GM21515 (cell line): ENCODE data around the gene AUNIP.

Experiments
- ATAC-seq: cut with Tn5 transposase; IDR thresholded peaks from one replicate; pipeline ENCODE4 v1.9.1; 2021; ENCODE audit not compliant: unreplicated experiment

Gene AUNIP

DNA sequence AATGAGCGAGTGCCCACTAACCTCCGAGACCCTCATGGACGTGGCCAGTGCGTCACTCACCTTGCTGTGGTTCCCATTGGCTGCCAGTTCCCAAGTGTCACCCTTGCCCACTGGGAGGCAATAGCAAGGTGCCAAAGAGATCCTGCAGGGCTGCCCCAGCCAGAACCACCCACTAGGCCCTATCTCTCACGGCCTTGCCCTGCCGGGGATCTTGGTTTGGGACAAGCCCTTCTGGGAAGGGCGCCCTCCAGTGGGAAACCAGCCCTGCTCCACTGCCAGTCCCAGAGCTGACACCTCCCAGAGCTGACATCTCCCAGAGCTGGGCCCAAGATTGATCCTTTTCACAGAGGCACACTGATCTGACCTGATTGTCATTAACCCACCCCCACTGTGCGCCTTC, 61.3 kb downstream of the AUNIP start:
- no peak for ATAC-seq

DNA sequence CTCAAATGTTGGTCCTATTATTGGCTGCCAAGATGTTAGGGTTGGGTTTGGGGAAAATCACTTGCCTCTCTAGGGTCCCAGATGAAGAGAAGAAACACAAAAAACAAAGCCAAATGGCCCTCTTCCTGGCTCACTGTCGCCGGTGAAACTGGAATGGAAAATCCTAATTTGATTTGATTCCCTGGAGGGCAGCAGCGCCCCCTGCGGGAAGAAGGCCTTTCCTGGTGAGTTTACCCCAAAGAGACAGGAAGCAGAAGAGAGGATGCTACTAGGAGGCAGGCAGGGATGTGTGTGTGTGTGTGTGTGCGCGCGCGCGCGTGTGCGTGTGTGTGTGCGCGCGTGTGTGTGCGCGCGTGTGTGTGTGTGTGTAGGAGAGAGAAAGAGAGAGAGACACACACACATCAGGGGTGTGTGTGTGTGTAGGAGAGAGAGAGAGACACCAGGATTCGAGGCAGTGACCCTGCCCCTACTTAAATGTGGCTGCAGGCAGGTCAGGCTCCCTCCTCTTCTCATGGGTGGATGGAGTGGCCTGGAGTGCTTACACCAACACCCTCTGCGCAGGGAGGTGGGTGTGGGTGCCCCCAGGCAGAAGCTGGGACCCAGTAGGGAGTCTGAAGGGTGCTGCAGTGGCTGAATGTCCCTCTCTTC, 62.3 kb downstream of the AUNIP start:
- ATAC-seq = no peak

DNA sequence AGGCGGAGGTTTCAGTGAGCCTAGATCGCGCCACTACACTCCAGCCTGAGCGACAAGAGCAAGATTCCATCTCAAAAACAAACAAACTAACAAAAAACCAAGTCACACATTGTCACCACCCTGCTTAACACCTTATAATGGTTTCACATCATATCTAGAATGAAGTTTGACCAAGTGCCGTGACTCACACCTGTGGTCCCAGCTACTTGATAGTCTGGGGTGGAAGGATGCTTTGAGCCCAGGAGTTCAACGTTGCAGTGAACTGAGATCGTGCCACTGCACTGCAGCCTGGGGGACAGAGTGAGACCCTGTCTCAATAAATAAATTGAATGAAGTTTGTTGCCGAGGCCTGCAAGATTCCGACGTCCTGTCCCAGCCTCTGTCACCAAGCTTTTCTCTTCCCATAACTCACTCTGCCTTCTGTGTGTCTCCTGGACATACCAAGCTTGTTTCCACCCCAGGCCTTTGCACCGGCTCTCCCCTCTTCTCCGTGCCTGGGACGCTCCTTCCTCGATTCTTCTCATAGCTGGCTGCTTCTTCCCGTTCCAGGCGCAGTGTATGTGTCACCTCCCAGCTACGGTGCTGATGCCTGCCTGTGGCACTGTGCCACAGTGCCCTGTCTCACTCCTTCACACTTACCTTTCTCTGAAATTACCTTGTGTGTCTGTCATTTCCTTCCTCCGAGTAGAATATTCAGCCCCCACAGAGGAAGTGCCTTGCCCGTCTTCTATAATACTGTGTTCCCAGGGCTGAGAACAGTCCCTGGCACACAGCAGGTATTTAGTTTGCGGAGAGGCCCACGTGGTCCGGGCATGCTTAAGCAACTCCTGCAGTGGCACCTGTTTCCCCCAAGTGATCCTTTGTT, 63.1 kb downstream of the AUNIP start:
- ATAC-seq = no peak

DNA sequence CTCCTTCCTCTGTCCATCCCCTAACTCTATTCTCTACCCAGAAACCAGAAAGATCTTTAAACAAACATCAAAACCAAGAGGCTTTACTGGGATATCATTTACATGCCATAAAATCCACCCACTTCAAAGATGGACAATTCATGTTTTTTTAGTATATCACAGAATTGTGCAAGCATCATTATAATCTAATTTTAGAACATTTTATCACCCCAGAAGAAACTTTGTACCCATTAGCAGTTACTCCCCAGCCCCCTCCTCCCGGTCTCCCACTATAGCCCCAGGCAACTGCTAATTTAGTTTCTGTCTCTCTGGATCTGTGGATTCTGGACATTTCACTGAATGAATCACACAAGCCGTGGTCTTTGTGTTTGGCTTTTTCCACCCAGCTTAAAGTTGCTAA, 64.0 kb downstream of the AUNIP start:
- no peak for ATAC-seq

DNA sequence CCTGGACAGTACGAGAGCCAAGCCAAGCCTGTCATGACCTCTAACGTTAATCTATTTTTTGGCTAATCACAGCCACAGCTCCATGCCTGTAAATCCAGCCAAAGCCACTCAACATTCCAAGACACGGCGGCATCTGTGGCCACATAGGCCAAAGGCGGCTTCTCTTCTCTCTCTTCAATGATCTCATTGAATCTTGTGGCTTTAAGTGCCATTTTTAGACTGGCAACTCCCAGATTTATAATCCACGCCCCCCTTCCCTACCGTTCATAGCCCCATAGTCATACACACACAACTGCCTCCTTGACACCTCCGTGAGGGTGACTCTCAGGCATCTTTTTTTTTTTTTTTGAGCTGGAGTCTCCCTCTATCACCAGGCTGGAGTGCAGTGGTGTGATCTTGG, 64.9 kb downstream of the AUNIP start:
- no peak for ATAC-seq

DNA sequence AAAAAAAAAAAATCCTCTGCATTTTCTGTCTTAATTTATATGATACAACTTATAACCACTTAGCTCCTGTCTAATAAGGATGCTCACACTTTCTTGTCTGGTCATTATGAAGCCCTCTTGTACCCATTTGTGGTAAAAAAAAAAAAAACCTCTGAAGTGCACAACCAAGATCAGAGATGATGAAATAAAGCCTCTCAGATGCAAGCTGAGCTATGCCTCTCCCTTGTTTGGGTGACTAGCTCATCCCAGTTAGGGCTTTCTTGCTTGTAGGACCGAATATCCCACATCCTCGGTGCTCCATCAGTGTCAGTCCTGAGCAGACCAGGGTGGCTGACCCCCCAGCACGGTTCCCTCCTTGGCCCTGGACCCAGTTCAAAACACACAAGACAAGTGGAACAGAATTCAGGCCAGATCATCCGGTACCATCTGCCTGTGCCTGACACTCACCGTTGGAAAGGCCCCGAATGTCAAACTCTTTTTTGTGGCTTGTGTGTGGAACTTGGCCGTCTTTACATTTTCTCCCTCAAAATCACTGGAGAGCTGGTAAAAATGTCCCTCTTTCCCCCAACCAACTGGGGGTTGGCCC, 65.6 kb downstream of the AUNIP start:
- no peak for ATAC-seq

DNA sequence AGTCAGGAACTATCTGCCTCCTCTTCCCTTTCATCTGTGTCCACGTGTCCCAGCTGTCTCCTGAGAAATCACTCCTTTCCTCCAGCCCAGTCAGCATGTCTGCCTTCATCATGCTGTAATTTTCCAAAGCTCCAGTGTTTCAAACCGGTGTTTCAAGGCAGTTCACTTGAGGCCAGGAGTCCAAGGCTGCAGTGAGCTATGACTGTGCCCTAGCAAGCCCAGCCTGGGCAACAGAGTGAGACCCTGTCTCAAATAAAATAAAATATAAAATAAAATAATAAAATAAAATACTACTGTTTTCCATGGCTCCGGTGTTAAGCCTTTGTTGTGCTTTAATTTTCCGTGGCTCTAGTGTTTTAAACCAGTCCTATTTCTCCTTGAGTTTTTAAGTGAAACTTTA, 67.1 kb downstream of the AUNIP start:
- ATAC-seq = no peak

DNA sequence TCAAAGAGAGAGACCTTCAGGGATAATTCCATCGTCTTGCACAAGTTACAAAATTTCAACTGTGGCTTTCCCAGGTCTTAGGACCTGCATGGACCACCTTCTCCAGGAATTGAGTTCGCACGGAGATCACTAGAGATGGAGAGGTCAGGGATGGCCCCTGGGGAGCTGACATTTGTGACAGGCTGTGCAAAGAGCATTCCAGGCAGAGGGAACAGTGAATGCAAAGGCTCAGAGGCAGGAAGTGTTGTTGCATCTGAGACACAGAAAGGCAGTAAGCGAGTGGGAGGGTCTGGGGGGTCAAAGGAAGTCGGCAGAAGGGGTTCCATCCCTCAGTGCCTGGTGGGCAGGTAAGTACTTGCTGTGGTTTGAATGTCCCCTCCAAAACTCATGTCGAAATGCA, 68.8 kb downstream of the AUNIP start:
- ATAC-seq = no peak

DNA sequence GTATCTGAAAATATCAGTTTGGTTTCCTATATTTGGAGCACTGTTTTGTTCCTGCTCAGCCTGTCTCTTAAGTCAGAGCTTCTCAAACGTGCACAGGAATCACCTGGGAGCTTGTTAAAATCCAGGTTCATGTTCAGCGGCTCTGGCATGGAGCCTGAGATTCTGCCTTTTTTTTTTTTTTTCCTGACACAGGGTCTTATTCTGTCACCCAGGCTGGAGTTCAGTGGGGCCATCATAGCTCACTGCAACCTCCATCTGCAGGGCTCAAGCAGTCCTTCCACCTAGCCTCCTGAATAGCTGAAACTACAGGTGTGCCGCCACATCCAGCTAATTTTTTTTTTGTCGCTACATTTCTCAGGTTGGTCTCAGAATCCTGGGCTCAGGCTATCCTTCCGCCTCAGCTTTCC, 71.5 kb downstream of the AUNIP start:
- ATAC-seq = no peak

DNA sequence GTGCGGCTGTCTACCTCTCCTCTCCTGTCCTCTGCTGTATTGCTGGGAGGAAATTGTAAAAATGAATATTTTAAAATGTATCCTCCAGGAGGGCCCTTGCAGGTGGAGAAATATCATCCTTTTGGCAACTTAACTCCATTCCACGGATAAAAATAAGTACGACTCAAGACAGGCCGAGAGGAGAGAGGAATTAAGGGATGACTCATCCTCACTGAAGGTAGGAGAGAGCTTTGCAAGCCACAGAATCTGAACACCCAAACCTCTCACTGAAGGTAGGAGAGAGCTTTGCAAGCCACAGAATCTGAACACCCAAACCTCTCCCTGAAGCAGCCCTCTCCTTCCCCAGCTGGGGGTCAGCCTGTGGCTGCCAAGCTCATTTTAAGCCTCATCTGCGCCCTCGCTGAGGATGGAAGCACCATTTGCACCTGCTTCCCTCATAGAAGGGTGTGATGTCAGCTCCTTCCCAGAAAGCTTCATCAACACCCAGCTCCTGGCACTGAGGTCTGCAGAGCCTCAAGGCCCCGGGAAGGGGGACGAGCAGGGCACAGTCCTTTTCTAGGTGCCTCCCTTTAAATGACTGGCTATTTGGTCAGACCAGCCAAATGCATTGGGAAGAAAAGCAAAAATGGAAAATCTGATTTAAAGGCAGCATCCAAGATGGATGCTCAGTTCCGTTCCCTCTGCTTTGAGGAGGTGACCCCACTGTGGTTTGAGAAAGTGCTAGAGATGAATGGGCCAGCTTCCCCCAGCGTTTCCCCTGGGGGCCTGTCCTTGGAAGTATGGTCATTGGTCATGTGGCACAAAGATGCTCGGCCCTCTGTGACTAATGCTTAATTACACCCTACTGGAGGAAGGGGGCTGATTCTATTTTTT, 72.1 kb downstream of the AUNIP start:
- no peak for ATAC-seq

DNA sequence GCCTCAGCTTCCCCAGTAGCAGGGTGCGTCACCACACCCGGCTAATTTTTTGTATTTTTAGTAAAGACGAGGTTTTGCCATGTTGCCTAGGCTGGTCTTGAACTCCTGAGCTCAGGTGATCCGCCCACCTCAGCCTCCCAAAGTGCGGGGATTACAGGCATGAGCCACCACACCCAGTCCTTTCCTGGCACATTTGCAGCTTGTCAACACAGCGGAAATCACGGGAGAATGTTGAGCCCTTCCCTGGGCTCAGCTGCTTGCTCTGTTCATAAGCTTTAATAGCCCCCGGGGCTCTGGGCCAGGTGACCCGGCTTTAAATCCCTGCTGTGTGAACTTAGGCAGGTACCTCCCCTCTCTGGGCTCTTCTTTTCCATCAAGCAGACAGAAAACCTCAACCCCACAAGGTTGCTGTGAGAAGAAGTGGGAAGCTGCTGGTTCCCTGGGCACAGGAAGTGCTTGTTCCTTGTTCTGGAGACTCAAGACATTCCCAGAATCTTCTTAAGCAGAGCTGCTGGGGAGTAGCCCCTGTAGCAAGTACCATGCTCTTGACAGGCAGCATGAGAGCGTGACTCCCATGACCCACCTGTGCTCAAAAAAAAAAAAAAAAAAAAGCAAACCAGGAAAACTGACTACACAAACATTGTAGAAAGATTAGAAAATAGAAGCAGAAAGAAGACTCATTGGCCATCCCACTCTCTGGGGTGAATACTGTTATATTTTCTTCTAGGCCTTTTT, 73.8 kb downstream of the AUNIP start:
- ATAC-seq = no peak

DNA sequence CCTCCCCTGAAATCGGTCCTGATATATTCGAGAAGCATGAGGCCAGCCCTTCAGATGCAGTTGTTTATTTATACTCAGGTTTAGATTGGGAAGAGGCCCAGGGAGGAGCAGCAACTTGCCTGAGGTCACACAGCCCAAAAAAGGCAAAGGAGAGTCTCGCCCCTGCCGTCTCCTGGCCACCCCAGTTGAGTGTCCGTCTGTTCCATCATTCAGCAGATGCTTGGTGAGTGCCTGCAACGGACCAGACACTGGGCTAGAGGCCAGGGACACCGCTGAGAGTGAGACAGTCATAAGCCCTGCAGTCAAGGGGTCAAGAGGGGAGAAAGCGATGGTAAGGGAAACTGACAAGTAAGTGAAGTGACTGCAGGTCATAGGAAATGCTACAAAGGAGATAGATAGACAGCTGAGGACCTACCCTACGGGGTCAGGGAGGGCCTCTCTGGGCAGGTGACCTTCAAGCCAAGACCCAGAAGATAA, 74.6 kb downstream of the AUNIP start:
- no peak for ATAC-seq
